Measurements from ENCODE around the gene CRISPLD2.

Gene CRISPLD2

DNA sequence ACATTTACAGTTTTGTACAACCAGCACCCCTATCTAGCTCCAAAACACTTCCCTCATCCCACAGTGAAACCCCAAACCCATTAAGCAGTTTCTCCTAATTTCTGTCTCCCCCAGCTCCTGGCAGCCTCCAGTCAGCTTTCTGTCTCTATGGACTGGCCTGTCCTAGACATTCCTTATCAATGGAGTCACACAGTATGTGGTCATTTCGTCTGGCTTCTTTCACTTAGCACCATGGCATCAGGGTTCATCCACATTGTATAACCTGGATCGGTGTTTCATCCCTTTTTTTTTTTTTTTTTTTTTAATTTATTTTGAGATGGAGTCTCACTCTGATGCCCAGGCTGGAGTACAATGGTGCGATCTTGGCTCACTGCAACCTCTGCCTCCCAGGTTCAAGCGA lies 123.0 kb downstream of the CRISPLD2 start:
- TF ChIP-seq, protein P1, sequence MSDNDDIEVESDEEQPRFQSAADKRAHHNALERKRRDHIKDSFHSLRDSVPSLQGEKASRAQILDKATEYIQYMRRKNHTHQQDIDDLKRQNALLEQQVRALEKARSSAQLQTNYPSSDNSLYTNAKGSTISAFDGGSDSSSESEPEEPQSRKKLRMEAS (IDR thresholded peaks at IDR 0.05) = no peak
- TF ChIP-seq ZBTB7A (IDR thresholded peaks at IDR 0.05; ENCODE audit: low read depth) (no peak), EGR1 (IDR thresholded peaks at IDR 0.05) (no peak), CEBPB (IDR thresholded peaks at IDR 0.05) (no peak), YY1 (IDR thresholded peaks at IDR 0.05; ENCODE audit: low read depth) (no peak), FOXM1 (IDR thresholded peaks at IDR 0.05; ENCODE audit: borderline replicate concordance, low read depth) (no peak), TAF1 (IDR thresholded peaks at IDR 0.05; ENCODE audit: low read depth) (no peak), NFIC (IDR thresholded peaks at IDR 0.05) (no peak), EP300 (IDR thresholded peaks at IDR 0.05; ENCODE audit: borderline replicate concordance) (no peak), RAD21 (IDR thresholded peaks at IDR 0.05; ENCODE audit: low read depth) (no peak), CREB1 (IDR thresholded peaks at IDR 0.05; ENCODE audit: low read depth) (no peak), TEAD4 (IDR thresholded peaks at IDR 0.05) (no peak), TCF12 (IDR thresholded peaks at IDR 0.05; ENCODE audit: low read depth) (no peak)
- TF ChIP-seq, protein P2, sequence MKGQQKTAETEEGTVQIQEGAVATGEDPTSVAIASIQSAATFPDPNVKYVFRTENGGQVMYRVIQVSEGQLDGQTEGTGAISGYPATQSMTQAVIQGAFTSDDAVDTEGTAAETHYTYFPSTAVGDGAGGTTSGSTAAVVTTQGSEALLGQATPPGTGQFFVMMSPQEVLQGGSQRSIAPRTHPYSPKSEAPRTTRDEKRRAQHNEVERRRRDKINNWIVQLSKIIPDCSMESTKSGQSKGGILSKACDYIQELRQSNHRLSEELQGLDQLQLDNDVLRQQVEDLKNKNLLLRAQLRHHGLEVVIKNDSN (IDR thresholded peaks at IDR 0.05) = no peak
- TF ChIP-seq, protein P3, sequence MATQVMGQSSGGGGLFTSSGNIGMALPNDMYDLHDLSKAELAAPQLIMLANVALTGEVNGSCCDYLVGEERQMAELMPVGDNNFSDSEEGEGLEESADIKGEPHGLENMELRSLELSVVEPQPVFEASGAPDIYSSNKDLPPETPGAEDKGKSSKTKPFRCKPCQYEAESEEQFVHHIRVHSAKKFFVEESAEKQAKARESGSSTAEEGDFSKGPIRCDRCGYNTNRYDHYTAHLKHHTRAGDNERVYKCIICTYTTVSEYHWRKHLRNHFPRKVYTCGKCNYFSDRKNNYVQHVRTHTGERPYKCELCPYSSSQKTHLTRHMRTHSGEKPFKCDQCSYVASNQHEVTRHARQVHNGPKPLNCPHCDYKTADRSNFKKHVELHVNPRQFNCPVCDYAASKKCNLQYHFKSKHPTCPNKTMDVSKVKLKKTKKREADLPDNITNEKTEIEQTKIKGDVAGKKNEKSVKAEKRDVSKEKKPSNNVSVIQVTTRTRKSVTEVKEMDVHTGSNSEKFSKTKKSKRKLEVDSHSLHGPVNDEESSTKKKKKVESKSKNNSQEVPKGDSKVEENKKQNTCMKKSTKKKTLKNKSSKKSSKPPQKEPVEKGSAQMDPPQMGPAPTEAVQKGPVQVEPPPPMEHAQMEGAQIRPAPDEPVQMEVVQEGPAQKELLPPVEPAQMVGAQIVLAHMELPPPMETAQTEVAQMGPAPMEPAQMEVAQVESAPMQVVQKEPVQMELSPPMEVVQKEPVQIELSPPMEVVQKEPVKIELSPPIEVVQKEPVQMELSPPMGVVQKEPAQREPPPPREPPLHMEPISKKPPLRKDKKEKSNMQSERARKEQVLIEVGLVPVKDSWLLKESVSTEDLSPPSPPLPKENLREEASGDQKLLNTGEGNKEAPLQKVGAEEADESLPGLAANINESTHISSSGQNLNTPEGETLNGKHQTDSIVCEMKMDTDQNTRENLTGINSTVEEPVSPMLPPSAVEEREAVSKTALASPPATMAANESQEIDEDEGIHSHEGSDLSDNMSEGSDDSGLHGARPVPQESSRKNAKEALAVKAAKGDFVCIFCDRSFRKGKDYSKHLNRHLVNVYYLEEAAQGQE (IDR thresholded peaks at IDR 0.05; ENCODE audit: low read depth) = no peak

DNA sequence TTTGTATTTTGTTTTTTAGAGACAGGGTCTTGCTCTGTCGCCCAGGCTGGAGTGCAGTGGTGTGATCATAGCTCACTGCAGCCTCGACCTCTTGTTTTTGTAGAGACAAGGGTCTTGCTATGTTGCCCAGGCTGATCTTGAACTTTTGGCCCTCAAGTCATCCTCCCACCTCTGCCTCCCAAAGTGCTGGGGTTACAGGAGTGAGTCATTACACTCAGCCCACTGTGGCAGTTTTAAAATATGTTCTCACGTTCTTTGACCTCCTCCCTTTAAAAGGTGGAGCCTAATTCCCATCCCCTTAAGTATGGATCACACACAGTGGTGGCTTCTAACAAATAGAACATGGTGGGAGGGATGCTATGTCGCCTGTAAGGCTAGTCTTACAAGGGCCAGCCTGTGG lies 123.8 kb downstream of the CRISPLD2 start:
- TF ChIP-seq TCF12 (IDR thresholded peaks at IDR 0.05; ENCODE audit: low read depth) (no peak), FOXM1 (IDR thresholded peaks at IDR 0.05; ENCODE audit: borderline replicate concordance, low read depth) (no peak), CREB1 (IDR thresholded peaks at IDR 0.05; ENCODE audit: low read depth) (no peak), ZBTB7A (IDR thresholded peaks at IDR 0.05; ENCODE audit: low read depth) (no peak), RAD21 (IDR thresholded peaks at IDR 0.05; ENCODE audit: low read depth) (no peak), TEAD4 (IDR thresholded peaks at IDR 0.05) (no peak), EGR1 (IDR thresholded peaks at IDR 0.05) (no peak), TAF1 (IDR thresholded peaks at IDR 0.05; ENCODE audit: low read depth) (no peak), NFIC (IDR thresholded peaks at IDR 0.05) (no peak), CEBPB (IDR thresholded peaks at IDR 0.05) (no peak), EP300 (IDR thresholded peaks at IDR 0.05; ENCODE audit: borderline replicate concordance) (no peak), YY1 (IDR thresholded peaks at IDR 0.05; ENCODE audit: low read depth) (no peak)
- TF ChIP-seq, protein P1 (IDR thresholded peaks at IDR 0.05) = no peak
- TF ChIP-seq, protein P2 (IDR thresholded peaks at IDR 0.05) = no peak
- TF ChIP-seq, protein P3 (IDR thresholded peaks at IDR 0.05; ENCODE audit: low read depth) = no peak

DNA sequence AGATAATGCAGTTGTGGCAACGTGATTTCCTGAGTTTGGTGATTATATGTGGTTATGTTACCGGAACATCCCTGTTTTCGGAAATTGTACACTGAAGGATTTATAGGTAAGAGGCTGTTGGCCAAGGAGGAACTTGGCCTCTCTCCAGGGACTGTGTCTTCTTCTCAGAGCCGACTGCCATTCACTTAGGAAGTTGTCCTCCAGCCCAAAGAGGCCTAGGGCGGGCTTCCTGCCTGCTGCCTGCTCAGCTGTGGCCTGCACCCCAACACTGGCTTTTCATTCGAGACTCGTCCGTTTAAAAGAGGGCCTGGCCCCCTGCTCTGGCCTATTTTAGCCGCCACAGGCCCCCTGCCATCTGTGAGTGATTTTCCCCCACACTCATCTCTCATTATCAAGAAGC lies 127.2 kb downstream of the CRISPLD2 start:
- TF ChIP-seq, protein P2 (IDR thresholded peaks at IDR 0.05) = no peak
- TF ChIP-seq TEAD4 (IDR thresholded peaks at IDR 0.05) (no peak), FOXM1 (IDR thresholded peaks at IDR 0.05; ENCODE audit: borderline replicate concordance, low read depth) (no peak)

DNA sequence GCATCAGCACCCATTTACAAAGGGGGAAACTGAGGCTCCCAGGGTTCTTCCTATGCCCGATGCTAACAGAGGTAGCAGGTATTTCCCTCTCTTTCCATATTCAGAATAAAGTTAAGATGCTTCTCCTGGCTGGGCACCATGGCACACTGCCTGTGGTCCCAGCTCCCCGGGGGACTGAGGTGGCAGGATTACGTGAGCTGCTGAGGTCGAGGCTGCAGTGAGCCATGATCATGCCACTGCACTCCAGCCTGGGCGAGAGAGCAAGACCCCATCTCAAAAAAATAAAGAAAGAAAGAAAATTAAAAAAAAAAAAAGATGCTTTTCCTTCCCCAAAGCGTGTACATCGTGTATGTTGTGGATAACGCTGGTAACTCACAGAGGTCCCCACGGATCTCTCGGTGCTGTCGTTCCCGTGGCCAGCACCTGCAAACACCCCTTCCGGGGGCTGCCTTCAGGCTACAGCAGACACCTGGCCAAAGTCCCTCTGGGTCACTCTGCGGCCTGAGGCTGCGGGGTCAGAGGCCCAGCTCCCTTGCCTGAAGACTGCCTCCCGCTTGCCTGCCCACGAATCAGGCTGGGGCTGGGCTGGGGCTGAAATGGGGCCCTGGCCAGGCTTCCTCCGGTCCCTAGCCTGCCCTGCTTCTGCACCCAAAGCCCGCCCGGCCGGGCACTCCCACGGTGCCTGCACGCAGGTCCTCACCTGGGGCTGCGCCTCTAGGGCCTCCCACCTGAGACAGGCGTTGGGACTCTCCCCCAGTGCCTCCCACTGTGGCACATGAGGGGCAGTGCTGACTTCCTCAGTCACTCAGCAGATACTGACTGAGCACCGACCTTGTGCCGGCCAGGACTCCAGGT lies 128.4 kb downstream of the CRISPLD2 start:
- no peak for TF ChIP-seq TEAD4 (IDR thresholded peaks at IDR 0.05)
- TF ChIP-seq RAD21 (IDR thresholded peaks at IDR 0.05; ENCODE audit: low read depth) = no peak
- no peak for TF ChIP-seq EGR1 (IDR thresholded peaks at IDR 0.05)

DNA sequence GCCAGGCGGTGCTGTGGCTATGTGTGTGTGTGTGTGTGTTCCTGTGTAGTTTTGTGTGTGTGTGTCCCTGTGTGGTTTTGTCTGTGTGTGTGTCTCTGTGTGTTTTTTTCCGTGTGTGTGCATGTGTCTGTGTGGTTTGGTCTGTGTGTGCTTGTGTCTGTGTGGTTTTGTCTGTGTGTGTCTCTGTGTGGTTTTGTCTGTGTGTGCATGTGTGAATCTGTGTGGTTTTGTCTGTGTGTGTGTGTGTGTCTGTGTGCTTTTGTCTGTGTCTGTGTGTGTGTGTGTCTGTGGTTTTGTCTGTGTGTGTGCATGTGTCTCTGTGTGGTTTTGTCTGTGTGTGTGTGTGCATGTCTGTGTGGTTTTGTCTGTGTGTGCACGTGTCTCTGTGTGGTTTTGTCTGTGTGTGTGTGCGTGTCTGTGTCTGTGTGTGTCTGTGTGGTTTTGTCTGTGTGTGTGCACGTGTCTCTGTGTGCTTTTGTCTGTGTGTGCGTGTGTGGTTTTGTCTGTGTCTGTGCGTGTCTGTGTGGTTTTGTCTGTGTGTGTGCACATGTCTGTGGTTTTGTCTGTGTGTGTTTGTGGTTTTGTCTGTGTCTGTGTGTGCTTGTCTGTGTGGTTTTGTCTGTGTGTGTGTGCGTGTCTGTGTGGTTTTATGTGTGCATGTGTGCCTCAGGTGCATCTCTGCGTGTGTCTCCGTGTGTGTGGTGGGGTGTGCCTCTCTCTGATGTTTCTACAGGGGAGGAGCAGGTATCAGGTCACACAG lies 129.2 kb downstream of the CRISPLD2 start:
- TF ChIP-seq TCF12 (IDR thresholded peaks at IDR 0.05; ENCODE audit: low read depth) (no peak), CEBPB (IDR thresholded peaks at IDR 0.05) (no peak)
- TF ChIP-seq, protein P1 (IDR thresholded peaks at IDR 0.05) = no peak

All from Ishikawa (cell line).